ENCODE data around the gene MROH8.

- TF ChIP-seq CTCF (IDR thresholded peaks at IDR 0.05; ENCODE audit: low read length) (no peak), EZH2 (IDR thresholded peaks at IDR 0.05; ENCODE audit: borderline replicate concordance, low read length) (no peak)
Observed at GRCh38 chr20:37152284-37152683, 27.1 kb downstream of the MROH8 start.

All from OCI-LY1 (cell line).